GM23338 (cell line): ENCODE results near the gene GUCA1C. TPM values are rescaled to one million over a fixed set of nuclear protein-coding genes. Genes with fewer than 3 reads are reported as not detected.

Source experiments
- ATAC-seq: fragments of 200-7000 bp; cut with Tn5 transposase; 3 replicates; pipeline ENCODE4 v1.9.1; 2020
- DNase-seq: peaks from one replicate; pipeline ENCODE4 v3.0.0-alpha.2; 2015; ENCODE audit warnings: low spot score
- H2AFZ ChIP-seq: fragments of 200-600 bp; sonication (generic); 2 replicates; pipeline ENCODE4 v1.8.0; 2016; ENCODE audit warnings: antibody characterized with exemption, mild to moderate bottlenecking, moderate library complexity
- H3F3A ChIP-seq: fragments of 200-600 bp; sonication (generic); replicated peaks from 2 replicates; pipeline ENCODE4 v1.8.0; 2017; ENCODE audit warnings: antibody characterized with exemption, mixed run types, low read depth
- H3K27ac ChIP-seq: fragments of 200-600 bp; sonication (generic); 2 replicates; pipeline ENCODE4 v1.6.1; 2016; ENCODE audit warnings: low read depth
- H3K27me3 ChIP-seq: fragments of 200-600 bp; sonication (generic); 2 replicates; pipeline ENCODE4 v1.8.0; 2016; ENCODE audit warnings: mild to moderate bottlenecking, mixed run types, moderate library complexity; ENCODE audit not compliant: insufficient read depth
- H3K36me3 ChIP-seq: fragments of 200-600 bp; sonication (generic); 2 replicates; pipeline ENCODE4 v1.8.0; 2016; ENCODE audit warnings: mild to moderate bottlenecking; ENCODE audit not compliant: insufficient read depth
- H3K4me1 ChIP-seq: fragments of 200-600 bp; sonication (generic); 2 replicates; pipeline ENCODE4 v1.8.0; 2016; ENCODE audit warnings: mild to moderate bottlenecking, moderate library complexity; ENCODE audit not compliant: insufficient read depth
- H3K4me2 ChIP-seq: fragments of 200-600 bp; sonication (generic); 2 replicates; pipeline ENCODE4 v1.7.1; 2017; ENCODE audit warnings: mixed run types
- H3K4me3 ChIP-seq: fragments of 200-600 bp; sonication (generic); 2 replicates; pipeline ENCODE4 v1.6.1; 2016; ENCODE audit warnings: mixed run types
- H3K79me2 ChIP-seq: fragments of 200-600 bp; sonication (generic); replicated peaks from 2 replicates; pipeline ENCODE4 v1.8.0; 2017; ENCODE audit warnings: mild to moderate bottlenecking; ENCODE audit not compliant: insufficient read depth
- H3K9me2 ChIP-seq: fragments of 200-600 bp; sonication (generic); 2 replicates; pipeline ENCODE4 v1.8.0; 2017; ENCODE audit not compliant: insufficient read depth
- H4K20me1 ChIP-seq: fragments of 200-600 bp; sonication (generic); replicated peaks from 2 replicates; pipeline ENCODE4 v1.8.0; 2017; ENCODE audit warnings: mild to moderate bottlenecking; ENCODE audit not compliant: insufficient read depth
- H3K27ac Mint-ChIP-seq: 2 replicates; pipeline ENCODE4 v1.8.0; 2020; ENCODE audit warnings: inconsistent platforms, mild to moderate bottlenecking, moderate library complexity, mixed read lengths
- H3K27me3 Mint-ChIP-seq: 3 replicates; pipeline ENCODE4 v1.8.0; 2022; ENCODE audit warnings: low read depth, mild to moderate bottlenecking, moderate library complexity, mixed read lengths, inconsistent platforms; ENCODE audit not compliant: insufficient read depth, poor library complexity
- H3K36me3 Mint-ChIP-seq: 3 replicates; pipeline ENCODE4 v1.8.0; 2021; ENCODE audit warnings: low read depth, mild to moderate bottlenecking, inconsistent platforms, moderate library complexity, mixed read lengths
- H3K4me1 Mint-ChIP-seq: 3 replicates; pipeline ENCODE4 v1.8.0; 2020; ENCODE audit warnings: mild to moderate bottlenecking, inconsistent platforms, mixed read lengths
- H3K4me3 Mint-ChIP-seq: 3 replicates; pipeline ENCODE4 v1.8.0; 2021; ENCODE audit warnings: moderate library complexity, mild to moderate bottlenecking, inconsistent platforms, mixed read lengths
- H3K9me3 Mint-ChIP-seq: 3 replicates; pipeline ENCODE4 v1.8.0; 2020; ENCODE audit warnings: moderate library complexity, mild to moderate bottlenecking, inconsistent platforms, mixed read lengths
- CREB1 ChIP-seq: fragments of 250-450 bp; sonication (Bioruptor Pico); IDR thresholded peaks from 2 replicates; pipeline ENCODE4 v1.5.0; 2020; ENCODE audit warnings: low read depth, mild to moderate bottlenecking, moderate library complexity
- ETS1 ChIP-seq: IDR thresholded peaks from 2 replicates; pipeline ENCODE4 v1.6.1; 2016; ENCODE audit warnings: antibody characterized with exemption
- EZH2 ChIP-seq: fragments of 200-600 bp; sonication (generic); IDR thresholded peaks from one replicate; pipeline ENCODE4 v1.8.0; 2017; ENCODE audit warnings: antibody characterized with exemption, mild to moderate bottlenecking, low read depth; ENCODE audit not compliant: unreplicated experiment
- JUNB ChIP-seq: IDR thresholded peaks from one replicate; pipeline ENCODE4 v1.6.1; 2016; ENCODE audit warnings: antibody characterized with exemption; ENCODE audit not compliant: unreplicated experiment
- NANOG ChIP-seq: IDR thresholded peaks from 2 replicates; pipeline ENCODE4 v1.6.1; 2016; ENCODE audit warnings: antibody characterized with exemption, borderline replicate concordance
- REST ChIP-seq: IDR thresholded peaks from one replicate; pipeline ENCODE4 v1.6.1; 2018; ENCODE audit warnings: antibody characterized with exemption; ENCODE audit not compliant: unreplicated experiment
- STAT1 ChIP-seq: IDR thresholded peaks from one replicate; pipeline ENCODE4 v1.6.1; 2016; ENCODE audit warnings: antibody characterized with exemption; ENCODE audit not compliant: unreplicated experiment
- ZNF114 ChIP-seq: fragments of 250-450 bp; sonication (Bioruptor Pico); IDR thresholded peaks from 2 replicates; pipeline ENCODE4 v1.5.0; 2020; ENCODE audit warnings: mild to moderate bottlenecking, moderate library complexity
- ZNF331 ChIP-seq: fragments of 250-450 bp; sonication (Bioruptor Pico); IDR thresholded peaks from 2 replicates; pipeline ENCODE4 v1.5.0; 2020; ENCODE audit warnings: low read depth, mild to moderate bottlenecking, moderate library complexity
- polyA plus RNA-seq: library from polyadenylated mRNA; unstranded; fragments of >200 nt; fragmentation: Nextera tagmentation; extraction: Ambion mirVana; gene quantifications from 2 replicates; pipeline ENCODE4 v1.2.1, GENCODE V29; 2016
- total RNA-seq: library from RNA; depleted of rRNA; stranded (reverse); fragments of >200 nt; shearing (Covaris generic); gene quantifications from 2 replicates; pipeline ENCODE4 v1.2.3, GENCODE V29; 2014

Gene GUCA1C
- total and polyA plus RNA-seq, 2 experiments from 2014 or later: not detected

- no peak for TF ChIP-seq REST
- TF ChIP-seq STAT1: no peak
- no peak for TF ChIP-seq CREB1
- TF ChIP-seq JUNB: no peak
Measured at GRCh38 chr3:108899530-108899929, 54.1 kb downstream of the GUCA1C start (continued).

- Histone ChIP-seq H3K9me2 (0 out of 2 replicates have a peak, but pooled peaks cover 3% of the 10 kb centered on the region), H3K27me3 (no peaks in the 10 kb centered on the region), H3F3A (no peaks in the 10 kb centered on the region), H3K79me2 (no peaks in the 10 kb centered on the region), H2AFZ (no peak overlapping the region), H3K36me3 (no peaks in the 10 kb centered on the region), H3K4me3 (no peak overlapping the region), H3K27ac (no peak overlapping the region), H3K4me1 (no peaks in the 10 kb centered on the region), H4K20me1 (no peaks in the 10 kb centered on the region), H3K4me2 (no peak overlapping the region)
- DNase-seq: no peak
- Mint-ChIP-seq H3K27ac (no peak overlapping the region), H3K4me3 (no peak overlapping the region), H3K9me3 (no peaks in the 10 kb centered on the region), H3K4me1 (no peaks in the 10 kb centered on the region), H3K27me3 (no peaks in the 10 kb centered on the region), H3K36me3 (no peaks in the 10 kb centered on the region)
- TF ChIP-seq JUNB: no peak
- no peak for TF ChIP-seq NANOG
- TF ChIP-seq ZNF114: no peak
- TF ChIP-seq REST: no peak
- no peak for ATAC-seq
Measured at GRCh38 chr3:108897883-108898282, 55.8 kb downstream of the GUCA1C start.

GRCh38 chr3:108894981-108895380 lies 58.7 kb downstream of the GUCA1C start:
- Histone ChIP-seq H3F3A (no peaks in the 10 kb centered on the region), H3K4me2 (no peak overlapping the region), H3K4me1 (no peaks in the 10 kb centered on the region), H3K27me3 (no peaks in the 10 kb centered on the region), H3K4me3 (no peak overlapping the region), H3K27ac (no peak overlapping the region), H3K36me3 (no peaks in the 10 kb centered on the region), H2AFZ (no peak overlapping the region), H3K79me2 (no peaks in the 10 kb centered on the region), H4K20me1 (no peaks in the 10 kb centered on the region), H3K9me2 (no peaks in the 10 kb centered on the region)
- Mint-ChIP-seq H3K4me3 (no peak overlapping the region), H3K36me3 (no peaks in the 10 kb centered on the region), H3K9me3 (no peaks in the 10 kb centered on the region), H3K27me3 (no peaks in the 10 kb centered on the region), H3K27ac (no peak overlapping the region), H3K4me1 (no peaks in the 10 kb centered on the region)
- ATAC-seq (no peak), DNase-seq (no peak)
- TF ChIP-seq EZH2 (no peak), ETS1 (no peak), NANOG (no peak), STAT1 (no peak), ZNF331 (no peak), JUNB (no peak), REST (no peak), ZNF114 (no peak)
